Vein endothelial cell (primary cell): ENCODE results near the gene ATP5PF. TPM values are rescaled to one million over a fixed set of nuclear protein-coding genes. Genes with fewer than 3 reads are reported as not detected.

Source experiments
- total RNA-seq: library from RNA; depleted of rRNA; stranded (reverse); fragments of >200 nt; gene quantifications from 2 replicates; pipeline ENCODE4 v1.2.3, GENCODE V29; 2012

Gene ATP5PF, protein sequence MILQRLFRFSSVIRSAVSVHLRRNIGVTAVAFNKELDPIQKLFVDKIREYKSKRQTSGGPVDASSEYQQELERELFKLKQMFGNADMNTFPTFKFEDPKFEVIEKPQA
- total RNA-seq: 47.4 and 51.0 TPM in 2 replicates

DNA sequence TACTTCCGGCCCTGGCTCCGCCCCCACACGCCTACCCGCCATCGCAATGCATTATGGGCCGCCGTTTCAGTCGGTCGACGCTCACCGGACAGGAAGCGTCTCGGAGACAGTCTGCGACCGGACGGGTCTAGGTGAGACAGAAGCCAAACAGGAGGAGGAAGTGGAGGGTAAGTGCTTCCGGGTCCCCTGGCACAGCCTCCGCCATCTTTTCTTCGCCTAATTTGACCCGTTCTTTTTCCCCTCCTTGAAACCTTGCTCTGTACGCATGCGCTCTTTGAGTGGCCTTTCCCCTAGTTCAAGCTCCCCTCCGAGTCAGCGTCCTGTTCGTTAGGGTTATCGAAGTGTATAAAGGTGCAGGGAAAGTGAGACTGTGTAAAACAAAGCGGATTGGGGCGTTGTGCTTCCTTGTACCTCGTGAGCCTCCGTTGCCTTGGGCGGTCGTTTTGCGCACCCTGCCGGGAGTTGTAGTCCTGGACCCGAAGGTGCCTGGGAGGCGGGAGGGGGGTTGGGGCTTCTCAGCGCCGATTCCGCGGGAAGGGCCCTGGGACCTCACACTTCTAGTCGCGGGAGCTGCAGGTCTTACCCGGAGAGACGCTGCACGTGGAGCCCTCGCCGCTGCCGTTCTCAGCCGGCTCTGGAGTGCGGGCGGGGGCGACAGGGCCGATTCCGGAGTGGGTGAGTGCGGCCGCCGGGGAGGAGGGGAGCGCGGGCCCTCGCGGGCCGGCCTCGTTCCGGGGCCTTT is at the start of gene ATP5PF, which contains the start of gene GABPA:
Gene ATP5PF (minus strand): TSS at position 1 of the 742 bp plus-strand sequence. CDS start 5,110 bp downstream, outside the sequence.
Gene GABPA (plus strand): TSS at position 69 of the 742 bp plus-strand sequence. CDS start 6,627 bp downstream, outside the sequence.

Other genes starting within 250 kb of the ATP5PF start
- 30.1 and 32.7 TPM in 2 replicates for gene MRPL39, start 127.4 kb downstream of the ATP5PF start, total RNA-seq
- 0.33 and 1.8 TPM in 2 replicates for gene JAM2, start 95.6 kb downstream of the ATP5PF start, total RNA-seq
- 24.8 and 28.4 TPM in 2 replicates for gene GABPA, start 68 bp upstream of the ATP5PF start, total RNA-seq